ENCODE data around the gene PLCXD3. TPM values are rescaled to one million over a fixed set of nuclear protein-coding genes. Genes with fewer than 3 reads are reported as not detected.

PLCXD3 gene
- total and polyA plus RNA-seq, 4 experiments from 2014 or later, result not detected

- Mint-ChIP-seq H3K4me1 (peaks cover 0 to 2% (median 0%) of the 10 kb centered on the region in 4 donors), H3K9me3 (peaks cover 0 to 14% (median 1%) of the 10 kb centered on the region in 8 donors), H3K27me3 (peaks cover 8 to 22% of the 10 kb centered on the region in 2 donors), H3K4me3 (no peak overlapping the region), H3K27ac (peak overlapping the region in 1 of 7 donors; percentile 26), H3K36me3 (no peaks in the 10 kb centered on the region)
- Histone ChIP-seq H3K27ac (ENCODE audit: low read depth, low read length) (no peak overlapping the region), H3K9me3 (ENCODE audit: control insufficient read depth in 1 of 2, low read length in 2 of 2) (no peaks in the 10 kb centered on the region), H3K4me1 (ENCODE audit: insufficient read depth, low read length) (no peaks in the 10 kb centered on the region), H3K36me3 (ENCODE audit: insufficient read depth, low read length) (no peaks in the 10 kb centered on the region), H3K4me3 (ENCODE audit: low read length in 2 of 2) (no peak overlapping the region), H3K27me3 (ENCODE audit: insufficient read depth, low read length) (no peaks in the 10 kb centered on the region)
- POLR2A ChIA-PET (ENCODE audit: partially characterized antibody), result no interaction called here
- intact Hi-C loops (cut with micrococcal nuclease), result no loop called here
- CTCF ChIA-PET (ENCODE audit: partially characterized antibody), result no interaction called here
- no peak for DNase-seq
These were observed 840 bp upstream of the PLCXD3 start for GRCh38 chr5:41511241-41511640.

- Mint-ChIP-seq H3K27me3 (peaks cover 8 to 22% of the 10 kb centered on the region in 2 donors), H3K4me1 (peaks cover 0 to 2% (median 0%) of the 10 kb centered on the region in 4 donors), H3K36me3 (no peaks in the 10 kb centered on the region), H3K27ac (no peak overlapping the region), H3K9me3 (peaks cover 0 to 14% (median 1%) of the 10 kb centered on the region in 8 donors), H3K4me3 (no peak overlapping the region)
- Histone ChIP-seq H3K4me1 (ENCODE audit: insufficient read depth, low read length) (no peaks in the 10 kb centered on the region), H3K27me3 (ENCODE audit: insufficient read depth, low read length) (no peaks in the 10 kb centered on the region), H3K4me3 (ENCODE audit: low read length in 2 of 2) (no peak overlapping the region), H3K27ac (ENCODE audit: low read depth, low read length) (no peak overlapping the region), H3K36me3 (ENCODE audit: insufficient read depth, low read length) (no peaks in the 10 kb centered on the region), H3K9me3 (ENCODE audit: control insufficient read depth in 1 of 2, low read length in 2 of 2) (no peaks in the 10 kb centered on the region)
- no peak for DNase-seq
- ChIA-PET CTCF (ENCODE audit: partially characterized antibody) (no interaction called here), POLR2A (ENCODE audit: partially characterized antibody) (no interaction called here)
- intact Hi-C loops (cut with micrococcal nuclease), result no loop called here
These were observed 814 bp downstream of the PLCXD3 start for GRCh38 chr5:41509399-41510175.

- Mint-ChIP-seq H3K27me3 (peaks cover 8 to 22% of the 10 kb centered on the region in 2 donors), H3K27ac (no peak overlapping the region), H3K9me3 (peaks cover 0 to 14% (median 1%) of the 10 kb centered on the region in 8 donors), H3K4me1 (peaks cover 0 to 2% (median 0%) of the 10 kb centered on the region in 4 donors), H3K36me3 (no peaks in the 10 kb centered on the region), H3K4me3 (no peak overlapping the region)
- no peak overlapping the region for H3K27ac ChIP-seq (ENCODE audit: low read depth, low read length)
- no peaks in the 10 kb centered on the region for H3K27me3 ChIP-seq (ENCODE audit: insufficient read depth, low read length)
- intact Hi-C loops (cut with micrococcal nuclease), result no loop called here
- DNase-seq, result no peak
- ChIA-PET CTCF (ENCODE audit: partially characterized antibody) (no interaction called here), POLR2A (ENCODE audit: partially characterized antibody) (no interaction called here)
- no peak overlapping the region for H3K4me3 ChIP-seq (ENCODE audit: low read length in 2 of 2)
- no peaks in the 10 kb centered on the region for H3K4me1 ChIP-seq (ENCODE audit: insufficient read depth, low read length)
- H3K36me3 ChIP-seq (ENCODE audit: insufficient read depth, low read length), result no peaks in the 10 kb centered on the region
- no peaks in the 10 kb centered on the region for H3K9me3 ChIP-seq (ENCODE audit: control insufficient read depth in 1 of 2, low read length in 2 of 2)
These were observed 1.6 kb downstream of the PLCXD3 start for GRCh38 chr5:41508696-41509398.

- peaks cover 0 to 14% (median 1%) of the 10 kb centered on the region in 8 donors for H3K9me3 Mint-ChIP-seq
- ChIA-PET CTCF (ENCODE audit: partially characterized antibody) (no interaction called here), POLR2A (ENCODE audit: partially characterized antibody) (no interaction called here)
- Histone ChIP-seq H3K4me3 (ENCODE audit: low read length in 2 of 2) (no peak overlapping the region), H3K9me3 (ENCODE audit: control insufficient read depth in 1 of 2, low read length in 2 of 2) (no peaks in the 10 kb centered on the region), H3K36me3 (ENCODE audit: insufficient read depth, low read length) (no peaks in the 10 kb centered on the region), H3K27ac (ENCODE audit: low read depth, low read length) (no peak overlapping the region), H3K4me1 (ENCODE audit: insufficient read depth, low read length) (no peaks in the 10 kb centered on the region), H3K27me3 (ENCODE audit: insufficient read depth, low read length) (no peaks in the 10 kb centered on the region)
- DNase-seq, result no peak
- no peak overlapping the region for H3K27ac Mint-ChIP-seq
- intact Hi-C loops (cut with micrococcal nuclease), result no loop called here
- no peaks in the 10 kb centered on the region for H3K36me3 Mint-ChIP-seq
- no peak overlapping the region for H3K4me3 Mint-ChIP-seq
- H3K4me1 Mint-ChIP-seq, result peaks cover 0 to 2% (median 0%) of the 10 kb centered on the region in 4 donors
- peaks cover 8 to 22% of the 10 kb centered on the region in 2 donors for H3K27me3 Mint-ChIP-seq
These were observed 2.2 kb downstream of the PLCXD3 start for GRCh38 chr5:41508186-41508585.

GRCh38 chr5:41507501-41507900 lies 2.9 kb downstream of the PLCXD3 start:
- no peak overlapping the region for H3K27ac ChIP-seq (ENCODE audit: low read depth, low read length)
- POLR2A ChIA-PET (ENCODE audit: partially characterized antibody), result no interaction called here
- no peak overlapping the region for H3K4me3 ChIP-seq (ENCODE audit: low read length in 2 of 2)
- no peak overlapping the region for H3K4me3 Mint-ChIP-seq
- H3K36me3 Mint-ChIP-seq, result no peaks in the 10 kb centered on the region
- no peak for DNase-seq
- H3K4me1 Mint-ChIP-seq, result peaks cover 0 to 2% (median 0%) of the 10 kb centered on the region in 4 donors
- H3K27me3 ChIP-seq (ENCODE audit: insufficient read depth, low read length), result no peaks in the 10 kb centered on the region
- intact Hi-C loops (cut with micrococcal nuclease), result no loop called here
- no peaks in the 10 kb centered on the region for H3K4me1 ChIP-seq (ENCODE audit: insufficient read depth, low read length)
- H3K36me3 ChIP-seq (ENCODE audit: insufficient read depth, low read length), result no peaks in the 10 kb centered on the region
- peaks cover 8 to 22% of the 10 kb centered on the region in 2 donors for H3K27me3 Mint-ChIP-seq
- no peak overlapping the region for H3K27ac Mint-ChIP-seq
- CTCF ChIA-PET (ENCODE audit: partially characterized antibody), result no interaction called here
- H3K9me3 Mint-ChIP-seq, result peaks cover 0 to 14% (median 1%) of the 10 kb centered on the region in 8 donors
- no peaks in the 10 kb centered on the region for H3K9me3 ChIP-seq (ENCODE audit: control insufficient read depth in 1 of 2, low read length in 2 of 2)

- no peak overlapping the region for H3K4me3 Mint-ChIP-seq
- Histone ChIP-seq H3K27ac (ENCODE audit: low read depth, low read length) (no peak overlapping the region), H3K36me3 (ENCODE audit: insufficient read depth, low read length) (no peaks in the 10 kb centered on the region), H3K27me3 (ENCODE audit: insufficient read depth, low read length) (no peaks in the 10 kb centered on the region), H3K4me1 (ENCODE audit: insufficient read depth, low read length) (no peaks in the 10 kb centered on the region), H3K4me3 (ENCODE audit: low read length in 2 of 2) (no peak overlapping the region), H3K9me3 (ENCODE audit: control insufficient read depth in 1 of 2, low read length in 2 of 2) (no peaks in the 10 kb centered on the region)
- ChIA-PET POLR2A (ENCODE audit: partially characterized antibody) (no interaction called here), CTCF (ENCODE audit: partially characterized antibody) (no interaction called here)
- no peak overlapping the region for H3K27ac Mint-ChIP-seq
- H3K27me3 Mint-ChIP-seq, result peaks cover 1 to 6% of the 10 kb centered on the region in 2 donors
- intact Hi-C loops (cut with micrococcal nuclease), result no loop called here
- H3K9me3 Mint-ChIP-seq, result peaks cover 0 to 5% (median 0%) of the 10 kb centered on the region in 8 donors
- no peaks in the 10 kb centered on the region for H3K4me1 Mint-ChIP-seq
- no peak for DNase-seq
- H3K36me3 Mint-ChIP-seq, result no peaks in the 10 kb centered on the region
These were observed 6.5 kb downstream of the PLCXD3 start for GRCh38 chr5:41503860-41504259.

- H3K27me3 ChIP-seq (ENCODE audit: insufficient read depth, low read length), result no peaks in the 10 kb centered on the region
- ChIA-PET CTCF (ENCODE audit: partially characterized antibody) (no interaction called here), POLR2A (ENCODE audit: partially characterized antibody) (no interaction called here)
- peaks cover 0 to 5% (median 0%) of the 10 kb centered on the region in 8 donors for H3K9me3 Mint-ChIP-seq
- H3K27ac ChIP-seq (ENCODE audit: low read depth, low read length), result no peak overlapping the region
- H3K27ac Mint-ChIP-seq, result no peak overlapping the region
- H3K36me3 Mint-ChIP-seq, result no peaks in the 10 kb centered on the region
- H3K27me3 Mint-ChIP-seq, result peaks cover under 1 to 1% of the 10 kb centered on the region in 2 donors
- intact Hi-C loops (cut with micrococcal nuclease), result no loop called here
- no peaks in the 10 kb centered on the region for H3K9me3 ChIP-seq (ENCODE audit: control insufficient read depth in 1 of 2, low read length in 2 of 2)
- H3K36me3 ChIP-seq (ENCODE audit: insufficient read depth, low read length), result no peaks in the 10 kb centered on the region
- no peaks in the 10 kb centered on the region for H3K4me1 Mint-ChIP-seq
- H3K4me3 ChIP-seq (ENCODE audit: low read length in 2 of 2), result no peak overlapping the region
- no peak for DNase-seq
- no peaks in the 10 kb centered on the region for H3K4me1 ChIP-seq (ENCODE audit: insufficient read depth, low read length)
- no peak overlapping the region for H3K4me3 Mint-ChIP-seq
These were observed 7.1 kb downstream of the PLCXD3 start for GRCh38 chr5:41503310-41503709.

Data from CD4-positive, alpha-beta memory T cell (primary cell).